NCI-H345 treated with DMSO at 0.1 percent for 48 hours (cell line): ENCODE data around the gene CNTFR.

Experiments
- DNase-seq: peaks from one replicate; lab custom pipeline; 2025; ENCODE audit not compliant: unreplicated experiment; lab: John Stamatoyannopoulos, UW

CNTFR gene

GRCh38 chr9:34572628-34573027 is 16.9 kb downstream of the CNTFR start:
- DNase-seq: no peak

- DNase-seq: no peak
Measured at GRCh38 chr9:34572092-34572491, 17.4 kb downstream of the CNTFR start.

- no peak for DNase-seq
Measured at GRCh38 chr9:34571481-34571810, 18.1 kb downstream of the CNTFR start.

DNA sequence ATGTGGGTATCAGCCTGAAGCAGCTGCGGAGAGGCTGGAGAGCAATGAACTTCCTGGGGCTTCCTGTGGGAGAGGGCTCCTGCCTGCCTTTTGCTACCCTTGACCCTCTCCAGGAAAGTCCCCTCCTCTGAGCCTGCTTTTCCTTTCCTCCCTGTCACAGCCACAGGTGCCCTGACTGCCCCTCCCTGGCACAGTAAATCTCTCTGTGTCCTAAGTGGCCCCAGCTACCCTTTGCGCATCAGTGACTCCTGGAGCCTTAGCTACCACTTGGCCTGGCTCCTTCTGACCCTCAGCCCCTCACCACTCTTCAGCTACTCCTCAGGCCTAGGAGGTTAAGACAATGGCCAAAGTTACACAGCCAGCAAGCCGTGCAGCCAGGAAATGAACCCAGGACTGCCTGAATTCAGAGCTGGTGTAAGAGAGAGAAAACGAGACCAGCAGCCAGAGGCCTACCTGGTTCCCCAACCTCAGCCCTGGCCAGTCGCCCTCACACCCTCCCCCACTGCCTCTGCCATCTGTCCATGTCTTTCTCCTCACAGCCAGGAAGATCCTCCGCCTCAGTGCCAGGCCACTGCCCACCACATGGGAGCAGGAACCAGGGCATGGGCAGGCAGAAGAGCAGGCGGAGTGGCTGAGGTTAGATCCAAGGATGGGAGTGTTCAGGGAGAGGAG is 18.6 kb downstream of the CNTFR start:
- no peak for DNase-seq

- no peak for DNase-seq
Measured at GRCh38 chr9:34570376-34570775, 19.1 kb downstream of the CNTFR start.

DNA sequence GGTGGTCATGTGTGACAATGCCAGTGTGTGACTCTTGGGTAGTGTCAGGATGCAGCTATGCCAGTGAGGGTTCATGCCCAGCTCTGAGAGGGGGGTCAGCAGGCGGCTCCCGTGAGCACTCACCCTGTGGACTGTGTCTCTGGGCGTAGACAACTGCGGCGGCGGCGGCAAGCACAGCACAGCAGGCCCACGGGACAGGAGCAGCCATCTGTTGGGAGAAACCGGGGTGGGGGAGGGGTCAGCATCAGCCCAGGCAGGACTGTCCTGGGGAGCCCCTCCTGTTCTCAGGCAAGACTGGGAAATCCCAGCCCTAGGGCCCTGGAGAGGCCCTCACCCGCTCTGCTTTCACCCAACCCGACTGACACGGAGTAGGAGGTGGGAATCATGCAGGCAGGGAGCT is 20.8 kb downstream of the CNTFR start:
- DNase-seq: no peak

- DNase-seq: no peak
Measured at GRCh38 chr9:34568133-34568532, 21.4 kb downstream of the CNTFR start.

- DNase-seq: no peak
Measured at GRCh38 chr9:34566972-34567371, 22.6 kb downstream of the CNTFR start.

DNA sequence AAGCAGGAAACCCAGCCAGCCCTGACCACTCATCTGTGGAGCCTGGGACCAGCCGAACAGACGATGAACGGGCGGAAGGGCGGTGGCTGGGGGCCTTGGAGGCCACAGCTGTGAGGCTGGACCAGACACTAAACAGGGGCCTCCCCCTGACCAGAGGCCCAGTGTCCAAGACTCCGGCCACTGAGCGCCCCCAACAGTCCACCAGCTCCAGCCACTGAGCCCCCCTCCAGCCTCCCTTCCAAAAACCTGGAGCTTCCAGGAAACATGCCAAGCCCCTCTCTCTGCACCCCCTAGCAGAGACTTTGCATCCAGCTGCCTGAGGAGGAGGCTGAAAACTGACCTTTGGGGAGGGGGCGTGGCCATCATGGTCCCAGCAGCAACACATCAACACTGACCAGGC is 23.2 kb downstream of the CNTFR start:
- no peak for DNase-seq

- DNase-seq: no peak
Measured at GRCh38 chr9:34565856-34566255, 23.7 kb downstream of the CNTFR start.

DNA sequence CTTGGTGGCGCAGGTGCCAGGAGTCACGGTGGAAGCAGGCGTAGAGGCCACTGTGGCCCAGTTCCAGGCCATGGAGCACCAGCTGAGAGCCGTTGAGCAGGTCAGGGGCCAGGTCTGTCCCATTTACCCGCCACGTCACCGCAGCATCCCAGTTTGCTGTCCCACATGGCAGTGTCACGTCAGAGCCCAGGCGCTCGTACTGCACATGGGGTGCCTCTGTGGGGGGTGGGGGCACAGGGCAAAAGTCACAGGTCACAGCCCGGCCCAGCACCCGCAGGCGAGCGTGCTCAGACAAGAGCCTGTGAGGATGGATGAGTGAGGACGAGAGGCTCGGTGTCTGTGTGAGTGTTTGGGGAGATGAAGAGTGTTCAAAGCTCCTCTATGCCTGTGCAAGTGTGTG is 24.9 kb downstream of the CNTFR start:
- no peak for DNase-seq

DNA sequence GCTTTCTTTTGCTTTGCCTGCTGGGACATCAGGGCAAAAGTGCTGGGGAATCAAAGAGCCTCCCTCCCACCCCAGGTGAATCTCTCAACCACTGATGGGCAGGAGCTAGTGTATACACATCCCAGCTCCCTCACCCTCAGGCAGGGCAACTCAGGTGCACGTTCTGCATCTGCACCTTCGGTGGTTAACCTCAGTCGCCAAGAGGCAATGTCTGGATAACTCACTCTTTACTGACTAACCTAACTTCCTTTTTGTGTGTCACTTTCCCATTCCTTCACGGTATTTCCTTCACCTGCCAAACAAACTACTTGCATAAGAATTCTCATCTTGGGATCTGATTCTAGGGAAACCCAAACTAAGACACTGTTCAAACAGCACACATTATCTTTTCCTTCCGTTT is 26.3 kb downstream of the CNTFR start:
- no peak for DNase-seq

- no peak for DNase-seq
Measured at GRCh38 chr9:34562135-34562745, 27.3 kb downstream of the CNTFR start.

- no peak for DNase-seq
Measured at GRCh38 chr9:34560599-34561214, 28.8 kb downstream of the CNTFR start.

- DNase-seq: no peak
Measured at GRCh38 chr9:34559624-34560455, 29.7 kb downstream of the CNTFR start.

DNA sequence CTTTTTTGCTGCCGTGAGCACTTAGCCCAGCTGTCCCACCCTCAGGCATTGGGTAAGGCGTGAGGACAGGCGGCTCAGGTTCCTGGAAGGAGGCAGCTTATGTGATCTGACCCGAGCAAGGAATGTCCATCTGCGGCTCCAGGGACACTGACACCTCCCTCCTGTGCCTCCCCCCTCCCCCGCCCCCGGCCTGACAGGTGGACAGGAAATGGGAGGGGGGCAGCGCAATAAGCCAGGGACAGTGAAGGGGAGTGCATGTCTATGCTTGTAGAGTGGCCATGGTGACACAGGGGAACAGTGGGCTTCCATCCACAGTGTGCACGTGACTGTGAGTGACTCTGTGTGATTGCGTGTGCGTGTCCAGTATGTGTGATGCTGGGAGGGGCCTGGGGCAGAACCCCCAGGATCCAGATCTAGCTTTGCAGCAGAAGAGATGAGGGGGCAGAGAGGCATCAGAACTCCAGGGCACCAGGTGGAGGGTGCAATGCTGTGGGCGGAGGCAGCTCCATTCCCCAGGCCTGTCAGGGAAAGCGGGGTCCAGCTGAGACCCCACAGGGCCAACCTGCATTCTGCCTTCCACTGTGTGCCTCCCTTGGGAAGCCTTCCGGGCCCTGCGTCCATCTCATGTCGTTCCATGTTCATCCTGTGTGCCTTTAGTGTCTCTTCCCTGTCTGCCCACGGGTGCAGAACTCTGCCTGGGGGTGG is 30.5 kb downstream of the CNTFR start:
- DNase-seq: no peak

GRCh38 chr9:34558364-34558763 is 31.2 kb downstream of the CNTFR start:
- no peak for DNase-seq

- DNase-seq: no peak
Measured at GRCh38 chr9:34557426-34558321, 31.9 kb downstream of the CNTFR start.

- DNase-seq: no peak
Measured at GRCh38 chr9:34556949-34557348, 32.6 kb downstream of the CNTFR start.

DNA sequence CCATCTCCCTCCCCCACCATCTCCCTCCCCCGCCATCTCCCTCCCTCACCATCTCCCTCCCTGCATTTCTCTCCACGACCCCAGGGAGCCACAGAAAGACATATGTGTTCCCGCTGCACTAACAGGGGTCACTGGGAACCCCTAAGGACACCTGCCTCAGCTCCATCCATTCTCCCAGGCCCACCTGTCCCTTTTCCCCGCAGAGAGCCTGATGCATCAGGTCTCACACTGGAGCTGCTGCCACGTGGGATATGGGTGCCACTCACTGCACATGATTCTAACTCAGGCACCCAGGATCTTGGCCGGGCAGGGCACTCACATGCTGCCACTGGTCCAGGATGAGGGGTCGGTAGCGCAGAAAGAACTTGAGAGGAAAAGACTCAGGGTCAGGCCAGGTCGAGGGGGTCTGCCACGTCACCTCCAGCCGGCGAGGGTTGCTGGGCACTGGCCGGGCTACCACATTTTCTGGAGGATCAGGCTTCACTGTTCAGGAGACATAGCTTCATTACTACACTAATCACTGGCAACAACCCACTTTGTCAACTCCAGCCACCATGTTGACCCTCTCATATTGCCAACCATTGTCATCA is 33.5 kb downstream of the CNTFR start:
- no peak for DNase-seq
